ENCODE data around the gene ADAMTS19.
"Not testable (repeated sequence)": the region's sequence is repeated elsewhere in the genome, so short reads cannot be mapped to it uniquely, and the experiment has no call there.

Gene ADAMTS19, protein sequence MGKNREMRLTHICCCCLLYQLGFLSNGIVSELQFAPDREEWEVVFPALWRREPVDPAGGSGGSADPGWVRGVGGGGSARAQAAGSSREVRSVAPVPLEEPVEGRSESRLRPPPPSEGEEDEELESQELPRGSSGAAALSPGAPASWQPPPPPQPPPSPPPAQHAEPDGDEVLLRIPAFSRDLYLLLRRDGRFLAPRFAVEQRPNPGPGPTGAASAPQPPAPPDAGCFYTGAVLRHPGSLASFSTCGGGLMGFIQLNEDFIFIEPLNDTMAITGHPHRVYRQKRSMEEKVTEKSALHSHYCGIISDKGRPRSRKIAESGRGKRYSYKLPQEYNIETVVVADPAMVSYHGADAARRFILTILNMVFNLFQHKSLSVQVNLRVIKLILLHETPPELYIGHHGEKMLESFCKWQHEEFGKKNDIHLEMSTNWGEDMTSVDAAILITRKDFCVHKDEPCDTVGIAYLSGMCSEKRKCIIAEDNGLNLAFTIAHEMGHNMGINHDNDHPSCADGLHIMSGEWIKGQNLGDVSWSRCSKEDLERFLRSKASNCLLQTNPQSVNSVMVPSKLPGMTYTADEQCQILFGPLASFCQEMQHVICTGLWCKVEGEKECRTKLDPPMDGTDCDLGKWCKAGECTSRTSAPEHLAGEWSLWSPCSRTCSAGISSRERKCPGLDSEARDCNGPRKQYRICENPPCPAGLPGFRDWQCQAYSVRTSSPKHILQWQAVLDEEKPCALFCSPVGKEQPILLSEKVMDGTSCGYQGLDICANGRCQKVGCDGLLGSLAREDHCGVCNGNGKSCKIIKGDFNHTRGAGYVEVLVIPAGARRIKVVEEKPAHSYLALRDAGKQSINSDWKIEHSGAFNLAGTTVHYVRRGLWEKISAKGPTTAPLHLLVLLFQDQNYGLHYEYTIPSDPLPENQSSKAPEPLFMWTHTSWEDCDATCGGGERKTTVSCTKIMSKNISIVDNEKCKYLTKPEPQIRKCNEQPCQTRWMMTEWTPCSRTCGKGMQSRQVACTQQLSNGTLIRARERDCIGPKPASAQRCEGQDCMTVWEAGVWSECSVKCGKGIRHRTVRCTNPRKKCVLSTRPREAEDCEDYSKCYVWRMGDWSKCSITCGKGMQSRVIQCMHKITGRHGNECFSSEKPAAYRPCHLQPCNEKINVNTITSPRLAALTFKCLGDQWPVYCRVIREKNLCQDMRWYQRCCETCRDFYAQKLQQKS

DNA sequence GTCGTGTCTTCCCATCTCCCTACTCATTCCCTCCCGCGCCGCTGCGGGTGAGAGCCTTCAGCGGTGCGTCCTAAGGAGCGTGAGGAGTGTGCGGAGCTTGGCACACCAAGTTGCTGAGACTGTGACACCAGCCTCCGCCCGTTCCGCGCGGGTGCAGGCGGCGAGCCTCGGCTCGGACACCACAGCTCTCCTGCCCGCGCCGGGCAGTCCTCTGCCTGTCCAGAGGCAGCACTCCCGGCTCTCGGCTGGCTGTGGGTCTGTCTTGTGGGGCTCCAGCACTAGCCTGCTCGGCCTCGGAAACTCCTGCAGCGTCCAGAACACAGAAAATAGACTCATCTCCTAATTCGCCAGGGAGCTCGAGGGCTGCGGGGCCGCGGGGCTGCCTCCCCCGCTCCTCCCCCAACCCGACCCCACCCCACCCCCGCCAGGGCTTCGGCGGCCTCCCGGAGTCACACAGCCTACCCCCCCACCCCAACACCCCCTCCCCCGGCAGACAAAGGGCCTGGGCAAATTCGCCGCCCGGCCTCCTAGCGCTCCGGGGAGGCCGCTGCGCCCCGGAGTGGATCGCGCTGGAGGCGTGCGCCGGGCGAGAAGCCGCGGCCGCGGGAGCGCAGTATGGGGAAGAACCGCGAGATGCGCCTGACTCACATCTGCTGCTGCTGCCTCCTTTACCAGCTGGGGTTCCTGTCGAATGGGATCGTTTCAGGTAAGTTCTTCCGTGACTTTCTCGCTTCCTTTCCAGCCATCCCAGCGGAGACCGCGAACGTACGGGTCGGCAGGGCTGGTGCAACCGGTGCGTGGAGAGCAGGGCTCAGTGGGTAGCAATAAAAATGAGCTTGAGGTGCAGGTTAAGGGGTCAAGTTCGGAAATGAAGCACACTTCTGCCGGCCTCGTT, at the start of gene ADAMTS19:
Gene ADAMTS19 (plus strand): TSS at position 522 of the 895 bp plus-strand sequence. CDS start 94 bp downstream, at position 616.
- DNase-seq (ENCODE audit: low read depth in 1 of 2, low spot score in 1 of 2): peak; percentile 35 to 51
- in situ Hi-C loops (cut with HindIII; ENCODE audit: low pct_unique_long_range_greater_than_20kb, low sequenced_read_pairs): no loop called here

DNA sequence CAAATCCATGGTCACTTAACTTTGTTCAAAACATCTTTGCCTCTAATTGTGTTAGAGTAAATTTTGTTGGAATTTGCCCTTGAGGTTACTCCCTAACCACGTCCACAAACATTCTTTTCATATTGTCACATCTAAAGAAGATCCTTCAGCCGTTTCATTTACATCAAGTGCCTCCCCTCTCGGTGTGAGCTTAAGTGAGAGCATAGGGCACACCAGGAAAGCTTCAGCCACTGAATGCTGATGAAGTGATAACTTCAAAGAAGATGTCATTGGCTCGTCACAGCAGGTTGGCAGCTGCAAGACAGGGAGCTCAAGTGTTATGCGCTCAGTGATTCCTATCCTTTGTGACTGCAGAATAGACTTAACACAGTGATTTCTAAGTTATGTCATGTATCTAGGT, 49.6 kb upstream of the ADAMTS19 start:
- in situ Hi-C loops (cut with HindIII; ENCODE audit: low pct_unique_long_range_greater_than_20kb, low sequenced_read_pairs): no loop called here

More for the DNA sequence above, at the start of gene ADAMTS19:
- TF ChIP-seq JUND (IDR thresholded peaks at IDR 0.05; ENCODE audit: low read depth): no peak

DNA sequence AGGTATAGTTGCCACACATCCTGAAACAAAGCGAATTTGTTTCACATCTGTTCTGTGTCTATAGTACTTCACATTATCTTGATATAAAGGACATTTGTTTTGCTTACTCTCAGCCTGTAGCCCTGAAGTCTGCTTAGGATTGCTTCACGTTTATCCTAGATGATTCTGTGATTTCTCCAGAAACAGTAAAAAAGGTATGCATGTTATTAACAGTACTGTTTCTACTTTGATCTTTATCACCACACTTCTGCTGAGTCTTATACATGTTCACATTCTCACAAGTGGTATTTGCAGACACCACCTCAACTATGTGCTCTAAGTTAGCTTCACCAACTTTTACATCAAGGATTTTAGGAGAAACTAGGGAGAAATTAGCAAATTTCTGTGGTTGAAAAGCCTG, 47.4 kb upstream of the ADAMTS19 start:
- DNase-seq (ENCODE audit: low read depth in 1 of 2, low spot score in 1 of 2): no peak
- in situ Hi-C loops (cut with HindIII; ENCODE audit: low pct_unique_long_range_greater_than_20kb, low sequenced_read_pairs): no loop called here
- no peak for TF ChIP-seq JUND (IDR thresholded peaks at IDR 0.05; ENCODE audit: low read depth)

More for the DNA sequence above, 49.6 kb upstream of the ADAMTS19 start:
- no peak for TF ChIP-seq JUND (IDR thresholded peaks at IDR 0.05; ENCODE audit: low read depth)
- DNase-seq (ENCODE audit: low read depth in 1 of 2, low spot score in 1 of 2): peak in 1 of 2 experiments; percentile 51

DNA sequence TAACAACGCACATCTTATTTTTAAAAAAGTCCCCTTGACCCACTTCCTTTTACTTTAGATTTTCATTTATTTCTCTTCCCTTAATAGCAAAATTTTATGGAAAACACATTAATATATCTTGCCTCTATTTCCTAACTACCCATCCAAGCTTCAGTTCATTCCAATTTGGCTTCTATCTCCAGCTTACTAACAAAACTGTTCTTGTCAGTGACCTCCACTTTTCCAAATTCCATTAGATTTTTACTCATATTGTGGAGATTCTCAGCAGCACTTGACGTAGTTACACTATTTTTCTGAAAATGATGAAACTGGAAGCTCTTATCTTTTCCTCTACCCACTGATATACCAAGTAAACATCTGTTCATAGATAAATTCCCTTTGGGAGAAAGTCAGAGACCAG, 46.5 kb upstream of the ADAMTS19 start:
- in situ Hi-C loops (cut with HindIII; ENCODE audit: low pct_unique_long_range_greater_than_20kb, low sequenced_read_pairs): no loop called here
- TF ChIP-seq JUND (IDR thresholded peaks at IDR 0.05; ENCODE audit: low read depth): no peak

DNA sequence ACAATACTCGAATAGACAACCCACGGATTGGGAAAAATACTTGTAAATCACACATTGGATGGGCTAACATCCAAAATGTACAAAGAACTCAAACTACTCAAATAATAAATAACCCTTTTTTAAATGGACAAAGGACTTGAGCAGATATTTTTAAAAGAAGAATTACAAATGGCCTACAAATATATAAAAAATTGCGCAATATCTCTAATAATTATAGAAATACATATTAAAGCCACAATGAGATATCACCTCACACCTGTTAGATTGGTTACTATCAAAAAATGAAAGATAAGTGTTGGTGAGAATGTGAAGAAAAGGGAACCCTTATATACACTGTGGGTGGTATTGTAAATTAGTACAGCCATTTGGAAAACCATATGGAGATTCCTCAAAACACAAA, 40.8 kb upstream of the ADAMTS19 start:
- in situ Hi-C loops (cut with HindIII; ENCODE audit: low pct_unique_long_range_greater_than_20kb, low sequenced_read_pairs): no loop called here
- no peak for TF ChIP-seq JUND (IDR thresholded peaks at IDR 0.05; ENCODE audit: low read depth)

More for the DNA sequence above, 46.5 kb upstream of the ADAMTS19 start:
- DNase-seq (ENCODE audit: low read depth in 1 of 2, low spot score in 1 of 2): no peak

DNA sequence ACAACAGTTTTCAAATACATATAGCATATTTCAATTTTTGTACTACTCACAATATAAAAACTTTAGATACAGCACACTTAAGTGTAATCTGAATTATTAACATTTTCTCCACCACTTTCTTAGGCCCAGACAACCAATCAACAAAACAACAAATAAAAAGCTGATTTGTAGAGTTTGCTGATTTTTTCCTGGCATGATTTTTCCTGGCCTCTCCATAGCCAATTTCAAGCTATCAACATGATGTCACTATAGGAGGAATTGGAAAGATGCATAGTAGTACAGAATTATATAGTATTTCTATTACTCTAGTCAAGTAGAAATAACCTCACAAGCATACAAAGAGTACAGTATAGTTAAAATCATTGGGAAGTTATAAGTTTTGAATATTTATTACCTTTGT, 35.1 kb upstream of the ADAMTS19 start:
- no peak for TF ChIP-seq JUND (IDR thresholded peaks at IDR 0.05; ENCODE audit: low read depth)
- DNase-seq (ENCODE audit: low read depth in 1 of 2, low spot score in 1 of 2): no peak
- in situ Hi-C loops (cut with HindIII; ENCODE audit: low pct_unique_long_range_greater_than_20kb, low sequenced_read_pairs): no loop called here

More for the DNA sequence above, 40.8 kb upstream of the ADAMTS19 start:
- no peak for DNase-seq (ENCODE audit: low read depth in 1 of 2, low spot score in 1 of 2)

DNA sequence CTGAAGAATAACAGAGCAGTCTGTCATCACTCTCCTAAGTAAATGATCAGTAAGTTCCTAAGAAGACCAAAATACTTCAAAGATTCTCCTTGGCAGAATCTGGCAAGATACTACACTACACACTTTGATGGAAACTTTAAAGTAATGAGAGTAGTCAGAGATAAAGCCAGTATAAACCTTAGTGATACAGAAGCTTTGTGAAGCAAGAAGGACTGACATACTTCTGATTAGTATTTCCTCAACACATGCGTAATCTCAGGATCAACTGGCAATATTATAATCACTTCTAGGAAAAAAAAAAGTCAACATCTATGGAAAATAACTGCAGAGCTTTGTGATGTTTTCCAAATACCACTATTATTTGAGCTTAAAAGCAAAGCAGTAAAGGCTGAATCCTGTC, 34.0 kb upstream of the ADAMTS19 start:
- no peak for TF ChIP-seq JUND (IDR thresholded peaks at IDR 0.05; ENCODE audit: low read depth)
- in situ Hi-C loops (cut with HindIII; ENCODE audit: low pct_unique_long_range_greater_than_20kb, low sequenced_read_pairs): no loop called here
- no peak for DNase-seq (ENCODE audit: low read depth in 1 of 2, low spot score in 1 of 2)

DNA sequence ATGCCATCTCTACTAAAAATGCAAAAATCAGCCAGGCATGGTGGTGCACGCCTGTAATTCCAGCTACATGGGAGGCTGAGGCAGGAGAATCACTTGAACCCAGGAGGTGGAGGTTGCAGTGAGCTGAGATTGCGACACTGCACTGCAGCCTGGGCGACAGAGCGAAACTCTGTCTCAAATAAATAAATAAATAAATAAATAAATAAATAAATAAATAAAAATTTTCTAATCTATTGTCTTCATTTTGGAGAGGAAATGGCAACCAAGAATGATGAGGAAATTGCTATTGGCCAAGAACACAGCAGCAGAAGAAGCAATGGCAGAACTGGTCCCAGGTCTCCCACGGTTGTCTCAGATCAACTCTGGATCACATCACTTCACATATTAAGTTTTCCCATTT, 31.5 kb upstream of the ADAMTS19 start:
- in situ Hi-C loops (cut with HindIII; ENCODE audit: low pct_unique_long_range_greater_than_20kb, low sequenced_read_pairs); DNase-seq (ENCODE audit: low read depth in 1 of 2, low spot score in 1 of 2): not testable (repeated sequence)

DNA sequence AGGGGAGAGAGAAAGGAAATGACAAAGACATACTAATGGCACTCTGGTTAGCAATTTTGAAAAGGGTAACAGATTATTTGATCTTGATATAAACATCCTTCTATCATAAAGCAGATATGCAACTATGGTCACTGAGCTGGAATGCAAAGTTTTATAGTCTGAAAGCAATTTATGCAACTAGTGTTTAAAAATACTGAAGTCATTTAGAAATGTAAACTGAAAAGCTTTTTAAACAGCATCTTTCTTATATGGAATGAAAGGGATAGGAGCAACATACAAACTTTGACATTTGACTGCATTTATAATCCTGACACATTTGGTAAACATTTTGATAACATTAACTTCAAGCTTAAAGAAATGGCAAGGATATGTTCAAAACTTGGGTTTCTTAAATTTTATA, 28.7 kb upstream of the ADAMTS19 start:
- no peak for DNase-seq (ENCODE audit: low read depth in 1 of 2, low spot score in 1 of 2)
- in situ Hi-C loops (cut with HindIII; ENCODE audit: low pct_unique_long_range_greater_than_20kb, low sequenced_read_pairs): no loop called here
- no peak for TF ChIP-seq JUND (IDR thresholded peaks at IDR 0.05; ENCODE audit: low read depth)

DNA sequence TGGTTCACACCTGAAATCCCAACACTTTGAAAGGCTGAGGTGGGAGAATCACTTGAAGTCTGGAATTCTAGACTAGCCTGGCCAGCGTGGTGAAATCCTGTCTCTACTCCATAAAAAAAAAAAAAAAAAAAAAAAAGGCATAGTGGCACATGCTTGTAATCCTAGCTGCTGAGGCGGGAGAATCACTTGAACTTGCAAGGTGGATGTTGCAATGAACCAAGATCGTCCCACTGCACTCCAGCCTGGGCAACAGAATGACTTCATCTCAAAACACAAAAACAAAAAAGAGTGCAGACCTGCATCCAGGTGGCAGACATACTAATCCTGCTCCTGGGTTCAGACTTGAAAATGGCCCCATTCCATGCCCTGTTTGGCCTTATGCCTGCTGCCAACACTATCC, 21.8 kb upstream of the ADAMTS19 start:
- in situ Hi-C loops (cut with HindIII; ENCODE audit: low pct_unique_long_range_greater_than_20kb, low sequenced_read_pairs): no loop called here
- no peak for DNase-seq (ENCODE audit: low read depth in 1 of 2, low spot score in 1 of 2)

DNA sequence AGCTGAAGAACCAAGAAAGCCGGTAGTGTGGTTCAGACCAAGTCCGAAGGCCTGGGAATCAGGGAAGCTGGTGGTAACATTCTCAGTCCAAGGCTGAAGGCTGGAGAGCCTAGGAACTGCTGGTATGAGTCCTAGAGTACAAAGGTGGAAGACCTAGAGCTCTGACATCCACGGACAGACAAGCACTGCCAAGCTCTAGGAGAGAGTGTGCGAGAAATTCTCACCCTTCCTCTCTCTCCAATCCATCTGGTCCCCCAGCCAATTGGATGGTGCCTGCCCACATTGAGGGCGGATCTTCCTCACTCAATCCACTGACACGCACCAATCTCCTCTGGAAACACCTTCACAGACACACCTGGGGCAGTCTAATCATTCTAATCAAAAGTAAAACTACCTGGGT, 19.7 kb upstream of the ADAMTS19 start:
- in situ Hi-C loops (cut with HindIII; ENCODE audit: low pct_unique_long_range_greater_than_20kb, low sequenced_read_pairs): no loop called here
- no peak for TF ChIP-seq JUND (IDR thresholded peaks at IDR 0.05; ENCODE audit: low read depth)
- DNase-seq (ENCODE audit: low read depth in 1 of 2, low spot score in 1 of 2): peak in 1 of 2 experiments; percentile 43

More for the DNA sequence above, 21.8 kb upstream of the ADAMTS19 start:
- TF ChIP-seq JUND (IDR thresholded peaks at IDR 0.05; ENCODE audit: low read depth): no peak
